GM19467 (cell line): ENCODE data around the gene BCL2L12.

Experiments used
- ATAC-seq: cut with Tn5 transposase; IDR thresholded peaks from one replicate; pipeline ENCODE4 v1.9.1; 2021; ENCODE audit warnings: mild to moderate bottlenecking, moderate library complexity; ENCODE audit not compliant: unreplicated experiment

BCL2L12 gene

DNA sequence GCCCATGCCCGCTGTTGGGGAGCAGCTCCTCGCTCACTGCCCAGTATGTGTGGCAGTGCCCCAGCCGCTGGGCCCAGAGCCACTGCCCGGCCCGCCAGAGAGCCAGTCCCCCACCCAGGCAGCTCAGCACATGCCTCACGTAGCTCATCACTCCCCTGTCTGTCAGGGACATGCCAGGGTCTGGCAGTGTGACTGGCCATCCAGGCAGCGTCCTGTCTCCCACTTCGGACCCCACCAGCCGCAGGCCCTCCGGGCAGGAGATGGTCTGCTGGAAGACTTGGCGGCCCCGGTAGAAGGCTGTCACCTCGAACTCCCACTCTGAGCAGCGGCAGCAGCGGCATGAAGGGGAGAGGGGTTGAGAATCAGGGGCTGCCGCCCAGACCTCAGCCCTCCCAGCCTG is 3.7 kb upstream of the BCL2L12 start:
- ATAC-seq = no peak

DNA sequence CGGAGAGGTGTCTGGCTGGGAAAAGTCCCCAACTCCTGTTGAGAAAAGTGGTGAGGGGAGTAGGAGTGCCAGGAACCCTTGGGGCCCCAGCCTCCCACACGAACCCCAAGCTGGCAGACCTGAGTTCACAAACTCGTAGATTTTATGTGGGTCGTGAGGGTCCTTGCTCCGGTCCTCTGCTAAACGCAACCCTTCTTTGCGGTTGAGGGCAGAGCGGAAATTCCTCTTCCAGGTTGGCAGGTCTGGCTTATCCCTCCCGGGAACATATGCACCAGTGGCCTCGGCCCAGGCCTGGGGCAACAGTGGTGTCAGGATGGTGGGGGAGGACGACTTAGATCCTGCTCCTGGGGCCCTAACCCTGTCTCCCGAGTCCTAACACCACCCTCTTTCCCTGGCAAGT is 2.5 kb upstream of the BCL2L12 start:
- no peak for ATAC-seq

DNA sequence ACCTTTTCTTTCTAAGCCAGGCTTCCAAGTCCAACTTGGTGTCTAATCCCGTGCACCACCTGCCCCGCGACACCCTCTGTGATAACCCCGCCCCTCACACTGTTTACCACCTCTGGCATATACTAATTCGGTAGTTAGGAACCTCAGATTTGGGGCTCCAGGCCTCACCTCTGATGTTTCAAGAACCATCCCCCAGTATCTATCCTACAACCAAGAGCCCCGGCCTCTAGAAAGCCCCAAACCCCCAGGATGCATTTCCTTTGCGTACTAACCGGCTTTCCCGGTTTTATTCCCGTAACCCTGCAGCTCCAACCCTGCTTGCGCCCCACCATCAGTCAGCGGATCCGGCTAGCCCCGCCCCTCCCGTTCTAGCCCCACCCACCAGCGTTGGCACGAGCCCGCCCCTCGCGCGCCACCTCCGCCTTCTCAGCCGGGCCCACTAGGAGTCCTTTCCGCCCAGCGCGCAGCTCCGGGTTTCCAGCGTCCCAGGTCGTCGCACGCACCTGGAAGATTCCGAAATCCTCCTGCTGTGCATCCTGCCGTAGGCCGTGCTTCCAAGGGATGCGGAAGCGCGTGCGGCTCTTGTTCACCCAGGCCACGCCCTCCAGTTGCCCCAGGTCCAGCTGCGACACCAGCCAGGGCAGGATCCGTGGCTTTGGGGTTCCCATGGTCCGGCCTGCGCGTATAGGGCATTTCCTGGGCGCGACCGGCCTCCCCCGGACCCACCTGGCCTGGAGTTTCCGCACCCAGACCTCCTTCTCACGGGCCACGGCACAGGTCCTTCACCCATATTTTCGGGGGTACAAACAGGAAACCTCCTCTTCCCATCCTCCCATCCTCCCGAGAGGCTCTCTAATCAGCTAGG is 1.3 kb upstream of the BCL2L12 start:
- ATAC-seq = no peak

DNA sequence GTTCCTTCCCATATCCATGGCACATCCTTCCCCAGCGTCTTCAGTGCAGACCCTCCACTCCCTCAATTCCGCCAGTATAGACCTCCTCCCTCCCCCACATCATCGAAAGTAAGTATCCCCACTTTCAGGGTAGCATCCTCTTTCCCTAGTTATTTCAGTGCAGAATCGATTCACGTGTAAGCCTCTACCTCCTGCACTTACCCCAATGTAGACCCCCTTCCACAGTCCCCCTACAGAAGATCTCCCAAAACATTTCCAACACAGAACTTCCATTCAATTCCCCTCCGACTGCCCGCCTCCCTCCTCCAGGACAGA is 740 bp upstream of the BCL2L12 start:
- no peak for ATAC-seq

DNA sequence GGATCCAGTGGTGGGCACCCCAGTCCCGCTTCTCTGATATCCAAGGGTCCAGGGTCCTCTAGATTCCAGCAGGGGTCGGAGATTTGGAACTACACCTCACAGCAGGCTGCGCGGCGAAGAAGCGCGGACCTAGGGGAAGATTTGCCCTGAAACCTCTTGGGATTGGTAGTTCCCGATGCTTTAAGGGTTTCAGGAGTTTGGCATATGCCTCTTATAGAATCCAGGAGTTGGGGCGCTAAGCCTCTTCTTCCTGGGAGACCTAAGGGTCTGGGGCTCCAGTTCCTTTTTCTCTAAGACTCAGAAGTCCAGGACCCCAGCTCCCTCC is 349 bp downstream of the BCL2L12 start:
- ATAC-seq = no peak

DNA sequence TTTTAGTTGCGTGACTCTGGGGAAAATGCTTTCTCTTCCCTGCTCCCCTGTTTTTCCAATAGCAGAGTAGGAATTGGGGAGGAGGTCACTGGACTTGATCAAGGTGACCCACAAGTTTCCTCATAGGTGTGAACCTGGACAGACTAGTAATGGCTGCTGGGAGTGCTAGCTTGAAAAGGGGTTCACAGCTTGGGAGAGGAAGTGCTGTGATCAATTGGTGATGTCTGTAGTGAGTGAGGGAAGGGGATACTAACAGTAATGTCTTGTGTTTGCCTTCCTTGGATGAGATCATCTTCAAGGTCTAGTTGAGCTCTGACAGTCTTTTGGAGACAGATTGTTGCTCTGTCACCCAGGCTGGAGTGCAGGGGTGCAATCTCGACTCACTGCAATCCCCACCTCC is 1.7 kb downstream of the BCL2L12 start:
- ATAC-seq = no peak

DNA sequence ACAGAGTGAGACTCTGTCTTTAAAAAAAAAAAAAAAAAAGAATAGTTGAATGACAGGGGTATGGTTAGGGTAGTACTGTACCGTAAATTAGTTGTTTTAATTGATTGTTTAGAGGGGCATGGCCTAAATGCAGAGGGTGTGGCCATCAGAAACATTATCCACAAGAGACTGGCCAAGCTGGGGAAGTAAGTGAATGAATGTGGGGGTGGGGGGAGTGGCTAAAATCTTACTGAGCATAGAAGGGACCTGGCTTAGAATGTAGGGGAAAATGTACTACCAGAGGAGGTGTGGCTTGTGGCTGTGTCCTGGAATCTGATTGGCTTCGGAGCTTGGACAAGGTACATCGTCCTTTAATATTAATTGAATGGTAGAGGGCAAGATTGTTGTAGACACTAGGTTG is 3.8 kb downstream of the BCL2L12 start:
- ATAC-seq = no peak

DNA sequence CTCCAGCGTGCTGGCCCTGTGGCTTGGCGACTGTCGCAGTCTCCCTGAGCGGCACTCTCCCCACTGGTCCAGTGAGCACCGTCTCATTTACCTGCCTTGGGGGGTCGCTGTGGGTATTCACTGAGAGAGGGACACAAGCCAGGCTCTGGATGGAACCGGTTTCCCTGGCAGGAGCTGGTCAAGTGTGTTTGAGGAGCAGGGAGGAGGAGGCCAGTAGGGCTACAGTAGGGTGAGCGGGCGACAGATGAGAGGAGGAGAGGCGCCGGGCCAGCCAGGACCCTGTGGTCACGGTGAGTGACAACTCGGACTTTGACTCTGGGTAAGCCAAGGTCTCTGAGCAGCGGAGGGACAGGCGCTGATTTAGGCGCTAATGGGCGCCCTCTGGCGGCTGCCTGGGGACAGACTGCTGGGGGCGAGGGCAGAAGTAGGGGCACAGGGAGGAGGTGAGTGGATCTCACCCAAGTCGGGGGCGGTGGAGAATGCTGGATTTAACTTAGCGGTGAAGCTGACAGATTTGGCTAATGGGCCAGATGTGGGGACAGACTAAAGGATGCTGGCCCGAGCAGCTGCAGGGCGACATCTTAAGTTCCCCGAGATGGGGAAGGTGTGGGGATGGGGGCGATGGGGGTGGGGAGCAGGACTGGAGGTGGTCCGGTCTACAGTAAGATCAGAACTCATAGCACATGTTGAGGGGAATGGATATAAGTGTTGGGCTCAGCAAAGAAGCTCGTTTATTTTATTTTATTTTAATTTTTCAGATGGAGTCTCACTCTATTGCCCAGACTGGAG is 6.6 kb downstream of the BCL2L12 start:
- no peak for ATAC-seq

DNA sequence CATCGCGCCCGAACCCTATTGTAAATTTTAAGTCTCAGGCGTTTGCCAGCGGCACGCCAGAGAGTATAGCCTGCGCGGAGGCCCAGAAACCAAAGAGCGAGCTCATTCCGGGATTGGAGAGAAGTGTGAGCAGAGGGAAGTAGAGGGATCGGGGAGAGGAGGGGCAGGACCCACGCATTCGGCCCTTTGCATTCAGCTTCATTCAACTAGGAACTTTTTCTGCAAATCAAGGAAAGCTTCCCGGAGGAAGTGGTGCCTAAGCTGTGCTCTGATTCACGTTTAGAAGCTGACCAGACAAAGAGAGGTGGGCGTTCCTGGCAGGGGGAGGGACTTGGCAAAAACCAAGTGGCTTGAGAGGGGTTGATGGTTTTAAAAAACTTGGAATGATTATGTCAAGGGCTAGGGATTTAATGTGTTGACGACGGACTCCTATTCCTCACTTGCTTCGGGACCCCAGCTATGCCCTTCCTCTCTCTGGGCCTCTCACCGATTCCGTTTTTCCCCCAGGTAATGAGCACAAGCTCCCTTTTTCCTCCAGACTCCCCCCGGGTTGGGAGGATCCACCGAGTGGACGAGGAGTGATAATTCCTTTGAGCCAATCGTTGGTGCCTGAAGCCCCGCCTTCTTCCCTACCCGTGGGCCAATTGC is 10.5 kb downstream of the BCL2L12 start:
- peak; percentile 15 for ATAC-seq

DNA sequence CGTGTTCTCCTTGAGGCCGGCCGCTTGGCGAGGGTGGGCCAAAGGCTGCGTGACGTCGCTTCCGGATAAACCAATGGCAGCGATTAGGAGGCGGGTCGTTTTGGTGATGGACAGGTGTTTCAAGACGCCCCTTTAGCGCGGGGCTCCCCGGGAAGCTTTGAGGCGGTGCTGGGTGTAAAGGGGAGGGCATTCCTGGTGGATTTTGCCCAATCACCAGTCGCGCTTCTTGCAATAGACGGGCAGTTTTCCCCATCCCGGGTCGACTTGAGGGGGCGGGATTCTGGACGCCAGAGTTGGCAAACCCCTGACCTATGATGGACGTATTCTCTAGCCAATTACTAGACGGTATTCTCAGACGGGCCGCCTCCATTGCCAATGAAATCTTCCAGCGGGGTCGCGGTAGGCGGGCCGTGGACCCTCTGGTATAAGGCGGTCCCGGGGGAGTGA is 11.1 kb downstream of the BCL2L12 start:
- peak; percentile 61 for ATAC-seq

DNA sequence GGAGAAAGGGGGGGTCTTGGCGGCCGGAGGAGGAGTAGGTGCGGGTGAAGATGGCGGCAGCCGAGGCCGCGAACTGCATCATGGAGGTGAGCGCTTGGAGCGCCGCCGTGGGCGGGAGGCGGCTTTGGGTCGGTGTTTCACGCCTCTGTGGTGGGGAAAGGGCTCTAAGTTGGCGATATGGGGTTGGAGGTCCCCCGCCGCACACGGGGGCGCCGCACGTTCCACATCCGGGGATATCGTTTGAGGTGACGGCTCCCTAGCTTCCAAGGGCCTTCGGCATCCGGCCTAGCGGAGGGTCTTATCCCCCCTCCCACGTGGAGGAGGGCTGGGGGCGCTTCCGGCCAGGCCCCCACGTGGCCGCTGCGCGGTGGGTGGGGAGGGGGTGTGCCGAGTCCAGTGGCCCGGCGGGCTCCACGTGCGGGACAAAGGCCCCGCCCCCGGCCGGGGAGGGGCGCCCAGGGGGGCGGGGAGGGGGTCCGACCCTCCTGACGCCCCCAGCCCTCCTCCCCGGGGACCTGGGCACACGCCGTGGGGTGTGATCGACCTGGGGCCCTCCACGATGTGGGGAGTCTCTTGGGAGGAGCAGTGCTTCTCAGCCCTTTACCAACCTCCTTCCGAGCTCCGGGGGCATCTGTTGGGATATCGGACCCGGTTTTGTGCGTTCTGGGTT is 11.6 kb downstream of the BCL2L12 start, which contains the start of gene PRMT1:
Gene PRMT1 (plus strand): TSS at position 41 of the 670 bp plus-strand sequence. CDS start 10 bp downstream, at position 51.
- ATAC-seq = peak; percentile 0

DNA sequence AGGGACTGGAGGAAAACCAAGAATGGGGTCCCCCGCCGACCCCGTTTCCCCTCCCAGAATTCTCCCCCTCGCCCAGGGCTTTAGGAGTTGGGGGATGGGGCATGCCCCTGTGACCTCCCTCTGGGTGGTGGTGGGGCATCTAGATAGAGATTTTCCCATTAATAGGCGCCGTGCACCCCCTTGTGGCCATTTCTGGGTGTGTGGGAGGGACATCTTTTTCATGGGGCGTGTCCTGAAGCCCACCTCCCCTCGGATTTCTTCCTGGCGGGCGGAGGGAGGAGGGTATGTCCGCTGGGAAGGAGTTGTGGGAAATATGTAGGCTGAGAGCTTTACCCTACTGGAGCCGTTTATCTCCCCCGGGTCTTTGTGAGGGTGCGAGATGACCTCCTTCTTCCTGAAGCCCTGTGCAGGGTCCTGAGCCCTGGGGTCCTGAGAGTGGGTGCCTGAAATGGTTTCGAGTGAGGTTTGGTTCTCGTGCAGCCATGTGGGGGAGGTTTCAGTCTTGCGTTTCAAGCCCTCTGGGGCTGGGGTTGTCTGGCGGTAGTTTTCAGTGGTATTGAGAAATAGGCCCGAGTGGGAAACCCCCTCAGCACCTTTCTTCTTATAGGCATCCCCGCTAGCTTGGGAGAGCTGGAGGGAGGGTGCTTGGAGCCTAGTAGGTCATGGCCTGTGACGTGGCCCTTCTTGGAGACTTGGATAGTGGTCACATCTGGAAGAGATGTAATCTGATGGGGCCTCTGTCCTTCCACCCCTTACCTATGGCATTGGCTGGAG is 12.4 kb downstream of the BCL2L12 start:
- no peak for ATAC-seq

DNA sequence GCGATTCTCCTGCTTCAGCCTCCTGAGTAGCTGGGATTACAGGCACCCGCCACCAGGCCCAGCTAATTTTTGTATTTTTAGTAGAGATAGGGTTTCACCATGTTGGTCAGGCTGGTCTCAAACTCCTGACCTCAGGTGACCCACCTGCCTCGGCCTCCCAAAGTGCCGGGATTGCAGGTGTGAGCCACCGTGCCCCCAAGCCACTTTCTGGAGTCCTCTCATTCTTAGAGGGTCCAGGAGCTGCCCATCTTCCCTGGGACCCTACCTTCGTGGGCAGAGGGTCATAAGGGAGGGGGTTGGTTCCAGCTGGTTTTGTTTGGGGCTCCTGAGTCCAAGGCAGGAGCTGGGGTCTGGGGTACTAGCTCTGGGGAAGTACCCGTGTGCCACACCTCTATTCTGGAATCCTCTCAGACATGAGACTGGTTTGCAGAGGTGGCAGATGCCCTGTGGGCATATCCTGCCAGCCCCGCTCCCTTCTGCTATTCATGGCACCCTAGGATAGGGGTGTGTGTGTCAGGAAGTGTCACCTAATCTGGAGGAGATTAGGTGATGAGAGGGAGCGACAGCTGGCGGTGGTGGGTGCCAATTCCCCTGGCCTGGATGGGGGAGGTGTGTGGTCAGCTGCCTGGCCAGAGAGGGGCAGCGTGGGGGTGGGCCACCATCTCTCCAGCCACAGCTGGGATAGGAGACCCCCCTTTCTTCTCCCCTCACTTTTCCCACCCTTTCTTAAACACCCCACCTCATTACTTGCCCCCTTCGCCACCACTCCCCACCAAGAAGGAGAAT is 13.4 kb downstream of the BCL2L12 start:
- ATAC-seq = no peak

DNA sequence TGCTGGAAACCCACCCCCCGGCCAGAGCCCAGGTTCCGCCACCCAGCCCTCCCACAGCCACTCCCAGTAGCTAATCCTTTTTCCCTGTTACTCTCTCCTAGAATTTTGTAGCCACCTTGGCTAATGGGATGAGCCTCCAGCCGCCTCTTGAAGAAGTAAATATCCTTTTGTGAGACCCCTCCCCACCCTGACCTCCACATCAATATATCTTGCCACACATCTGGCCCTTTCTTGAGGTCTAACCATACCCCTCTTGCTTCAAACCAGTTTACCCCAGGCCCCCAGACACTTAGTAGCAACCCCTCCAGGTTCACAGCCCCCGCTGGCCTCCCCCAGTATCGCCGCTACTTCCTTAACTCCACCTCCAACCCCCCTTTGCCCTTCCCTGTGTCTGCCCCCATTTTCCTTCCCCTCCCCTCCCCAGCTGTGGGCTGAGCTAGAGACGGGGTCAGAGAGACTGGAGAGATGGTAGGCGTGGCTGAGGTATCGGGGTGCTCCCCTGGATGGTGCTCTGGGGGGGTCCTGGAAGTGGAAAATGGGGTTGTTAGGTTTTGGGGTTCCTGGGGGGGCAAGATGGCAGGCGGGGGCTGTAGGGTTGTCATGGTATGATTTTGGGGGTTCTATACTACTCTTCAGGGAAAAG is 14.2 kb downstream of the BCL2L12 start:
- ATAC-seq = no peak

DNA sequence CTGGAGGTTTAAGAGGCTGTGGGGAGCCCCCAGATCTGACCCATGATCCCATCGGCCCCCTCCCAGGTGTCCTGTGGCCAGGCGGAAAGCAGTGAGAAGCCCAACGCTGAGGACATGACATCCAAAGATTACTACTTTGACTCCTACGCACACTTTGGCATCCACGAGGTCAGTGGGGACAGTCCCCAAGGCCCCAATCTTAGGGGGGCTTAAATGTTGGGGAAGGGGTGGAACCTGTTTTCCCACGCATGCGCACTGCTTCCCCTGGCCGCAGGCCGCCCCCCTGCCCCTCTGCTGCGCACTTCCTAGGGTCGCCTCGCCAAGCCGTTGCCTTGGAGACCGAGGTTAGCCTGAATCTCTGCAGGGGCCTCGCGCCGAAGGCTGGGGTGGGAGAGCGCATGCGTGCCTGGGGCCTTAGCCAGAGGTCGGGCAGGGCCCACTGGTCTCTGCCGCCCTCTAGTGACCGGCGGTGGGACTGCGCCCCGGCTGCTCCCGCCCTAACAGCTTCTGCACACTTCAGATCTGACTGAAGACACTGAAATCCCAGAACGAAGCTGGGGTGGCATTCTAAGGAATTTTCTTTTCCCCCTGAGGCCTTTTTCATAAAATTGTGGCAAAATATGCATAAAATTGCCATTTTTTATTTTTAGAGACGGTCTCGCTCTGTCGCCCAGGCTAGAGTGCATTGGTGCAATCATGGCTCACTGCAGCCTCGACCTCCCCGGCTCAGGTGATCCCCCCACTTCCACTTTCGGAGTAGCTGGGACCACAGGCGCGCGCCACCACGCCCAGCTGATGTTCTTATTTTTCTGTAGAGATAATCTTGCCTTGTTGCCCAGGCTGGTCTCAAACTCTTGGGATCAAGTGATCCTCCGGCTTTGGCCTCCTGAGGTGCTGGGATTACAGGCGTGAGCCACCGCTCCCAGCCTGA is 15.0 kb downstream of the BCL2L12 start:
- ATAC-seq = no peak

DNA sequence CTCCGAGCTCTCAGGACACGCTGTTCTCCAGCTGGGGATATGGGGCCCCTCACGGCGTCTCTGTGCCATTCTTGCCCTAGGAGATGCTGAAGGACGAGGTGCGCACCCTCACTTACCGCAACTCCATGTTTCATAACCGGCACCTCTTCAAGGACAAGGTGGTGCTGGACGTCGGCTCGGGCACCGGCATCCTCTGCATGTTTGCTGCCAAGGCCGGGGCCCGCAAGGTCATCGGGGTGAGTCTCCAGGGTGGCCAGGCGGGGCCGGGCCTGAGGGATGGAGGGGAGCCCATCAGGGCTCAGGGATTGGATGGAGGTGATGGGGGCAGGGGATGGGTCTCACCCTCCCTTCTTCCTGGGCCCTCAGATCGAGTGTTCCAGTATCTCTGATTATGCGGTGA is 16.1 kb downstream of the BCL2L12 start:
- ATAC-seq = no peak

DNA sequence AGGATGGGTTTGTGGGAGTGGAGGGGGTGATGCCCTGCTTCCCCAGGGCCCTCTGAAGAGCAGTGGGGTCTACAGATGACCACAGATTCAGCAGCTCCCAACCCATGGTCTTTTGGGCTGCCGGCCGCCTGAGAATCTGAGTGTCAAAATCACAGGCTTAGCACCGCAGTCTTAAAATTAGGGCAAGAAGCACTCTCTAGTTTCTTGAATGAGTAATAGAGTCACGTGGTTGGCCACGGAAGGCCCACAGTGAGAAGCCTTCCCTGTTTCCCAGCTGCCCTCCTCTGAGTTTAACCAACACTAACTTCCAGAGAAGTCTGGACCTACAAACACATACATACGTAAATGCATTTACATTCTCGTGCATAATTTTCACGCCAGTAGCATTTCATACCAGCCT is 16.5 kb downstream of the BCL2L12 start:
- ATAC-seq = no peak

DNA sequence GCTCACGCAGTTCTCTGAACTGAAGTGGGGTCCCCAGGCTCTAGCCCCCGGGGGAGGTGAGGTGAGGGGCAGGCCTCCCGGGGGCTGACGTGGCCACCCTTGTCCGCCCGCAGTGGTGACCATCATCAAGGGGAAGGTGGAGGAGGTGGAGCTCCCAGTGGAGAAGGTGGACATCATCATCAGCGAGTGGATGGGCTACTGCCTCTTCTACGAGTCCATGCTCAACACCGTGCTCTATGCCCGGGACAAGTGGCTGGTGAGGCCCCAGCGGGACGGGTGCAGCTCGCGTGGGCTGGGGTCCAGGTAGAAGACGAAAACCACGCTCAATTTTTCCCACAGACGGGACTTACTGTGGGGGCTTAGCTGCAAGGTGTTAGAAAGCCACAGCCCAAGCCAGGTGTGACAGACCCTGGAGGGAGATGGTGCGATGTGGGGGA is 18.1 kb downstream of the BCL2L12 start:
- ATAC-seq = no peak
